T-helper 2 cell treated with Interferon-gamma antibody and Interleukin-4, amounts not matched to agents 100 ng/mL and 5 ng/mL, for 36 hours (primary cell): ENCODE measurements around the gene TRAF7. TPM values are rescaled to one million over a fixed set of nuclear protein-coding genes. Genes with fewer than 3 reads are reported as not detected.
"Not testable (repeated sequence)": the region's sequence is repeated elsewhere in the genome, so short reads cannot be mapped to it uniquely, and the experiment has no call there.

ENCODE experiments used
- intact Hi-C: fragments of 100-400 bp; cut with micrococcal nuclease; formaldehyde crosslinking; loops from one replicate; pipeline ENCODE4 v1.15.1; 2023
- total RNA-seq: library from RNA; stranded (reverse); gene quantifications from 2 replicates; pipeline ENCODE4 v1.2.3, GENCODE V29; 2022

TRAF7 gene
- total RNA-seq, 1 donor from 2014 or later, result 57.6 TPM

- intact Hi-C loops, result no loop called here
Measured at GRCh38 chr16:2197765-2198164, 42.2 kb downstream of the TRAF7 start.

GRCh38 chr16:2198283-2198682 lies 42.7 kb downstream of the TRAF7 start:
- intact Hi-C loops, result no loop called here

- intact Hi-C loops, result no loop called here
Measured at GRCh38 chr16:2199095-2199494, 43.5 kb downstream of the TRAF7 start.

GRCh38 chr16:2199621-2200139 lies 44.1 kb downstream of the TRAF7 start:
- intact Hi-C loops, result no loop called here

DNA sequence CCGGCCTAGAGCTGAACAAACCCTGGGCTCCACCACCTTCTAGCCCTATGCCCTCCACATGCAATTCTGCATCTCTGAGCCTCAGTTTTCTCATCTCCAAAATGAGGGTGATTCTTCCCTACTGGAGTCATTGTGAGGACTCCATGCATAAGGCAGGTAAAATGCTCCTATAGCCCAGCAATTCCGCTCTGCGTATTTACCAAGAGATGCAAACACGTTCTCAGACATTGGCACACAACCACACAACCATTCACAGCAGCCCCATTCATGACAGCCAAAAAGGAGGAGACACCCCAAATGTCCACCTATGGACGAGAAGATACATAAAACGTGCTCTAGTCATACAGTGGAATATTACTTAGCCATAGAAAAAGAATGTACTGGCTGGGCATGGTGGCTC lies 44.7 kb downstream of the TRAF7 start:
- intact Hi-C loops, result no loop called here

DNA sequence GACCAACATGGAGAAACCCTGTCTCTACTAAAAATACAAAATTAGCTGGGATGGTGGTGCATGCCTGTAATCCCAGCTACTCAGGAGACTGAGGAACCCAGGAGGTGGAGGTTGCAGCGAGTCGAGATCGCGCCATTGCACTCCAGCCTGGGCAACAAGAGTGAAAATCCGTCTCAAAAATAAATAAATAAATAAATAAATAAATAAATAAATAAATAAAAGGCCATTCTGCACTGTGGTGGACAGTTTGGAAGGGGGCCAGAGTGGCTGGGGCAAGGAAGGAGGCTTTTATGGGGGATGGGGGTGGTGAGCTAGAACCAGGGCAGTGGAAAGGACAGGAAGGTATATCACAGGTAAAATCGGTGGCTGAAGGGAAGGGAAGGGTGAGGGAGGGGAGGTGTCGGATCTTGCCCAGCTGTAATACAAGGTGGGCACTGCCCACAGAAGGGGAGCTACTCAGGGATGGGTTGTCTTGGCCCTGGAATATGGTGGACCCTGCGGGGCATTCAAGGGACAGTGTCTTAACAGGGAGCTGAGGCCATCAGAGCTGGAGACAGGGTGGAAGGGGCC lies 47.6 kb downstream of the TRAF7 start:
- intact Hi-C loops, result not testable (repeated sequence)

DNA sequence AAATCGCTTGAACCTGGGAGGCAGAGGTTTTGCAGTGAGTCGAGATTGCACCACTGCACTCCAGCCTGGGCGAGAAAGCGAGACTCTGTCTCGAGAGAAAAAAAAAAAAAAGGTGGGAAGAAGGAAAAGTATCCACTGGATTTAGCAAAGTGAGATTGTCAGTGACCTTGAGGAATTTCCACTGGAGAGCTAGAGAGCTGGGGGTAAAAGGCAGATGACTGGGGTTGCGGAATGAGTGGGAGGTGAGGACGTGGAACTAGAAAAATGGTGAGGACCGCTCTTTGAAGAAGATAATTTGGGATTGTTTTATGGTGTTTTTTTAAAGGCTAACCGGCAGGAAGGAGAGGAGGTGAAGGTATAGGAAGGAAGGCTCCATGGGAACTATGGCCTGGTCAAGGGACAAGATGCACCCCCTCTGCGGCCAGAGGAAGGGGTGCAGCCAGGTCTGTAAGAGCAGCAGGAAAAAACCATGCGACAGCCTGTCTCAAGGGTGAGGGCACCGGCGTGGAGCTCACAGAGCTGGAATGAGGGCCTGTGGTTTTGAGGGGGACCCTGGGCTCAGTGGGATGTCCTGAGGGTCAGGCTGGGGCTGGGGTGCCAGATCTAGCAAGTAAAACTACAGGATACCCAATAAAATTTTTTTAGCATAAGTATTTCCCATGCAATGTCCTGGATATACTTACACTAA lies 49.0 kb downstream of the TRAF7 start:
- intact Hi-C loops, result loop anchor here (5.0 kb wide), 1 partner anchor 47 kb away; the partner anchor contains the start of gene TRAF7

GRCh38 chr16:2205104-2205966 lies 49.8 kb downstream of the TRAF7 start, which contains the start of gene MLST8:
Gene MLST8 (plus strand): TSS chr16:2205454. CDS start chr16:2206086, 632 bp downstream.
- intact Hi-C loops, result loop anchor here (5.0 kb wide), 1 partner anchor 48 kb away; the partner anchor contains the start of gene TRAF7

GRCh38 chr16:2205967-2206313 lies 50.4 kb downstream of the TRAF7 start:
- intact Hi-C loops, result loop anchor here (5.0 kb wide), 1 partner anchor 49 kb away; the partner anchor contains the start of gene TRAF7

DNA sequence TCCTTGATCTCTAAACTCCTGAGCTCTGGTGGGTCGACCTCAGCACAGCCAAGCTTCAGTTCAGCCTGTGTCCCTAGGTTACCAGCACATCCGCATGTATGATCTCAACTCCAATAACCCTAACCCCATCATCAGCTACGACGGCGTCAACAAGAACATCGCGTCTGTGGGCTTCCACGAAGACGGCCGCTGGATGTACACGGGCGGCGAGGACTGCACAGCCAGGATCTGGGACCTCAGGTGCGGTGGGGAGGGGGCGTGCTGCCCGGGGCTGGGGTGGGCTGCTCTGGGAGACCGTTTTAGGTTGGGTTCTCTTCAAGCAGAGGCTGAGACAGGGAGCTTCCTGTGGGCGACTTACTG lies 50.8 kb downstream of the TRAF7 start:
- intact Hi-C loops, result loop anchor here (5.0 kb wide), 1 partner anchor 49 kb away; the partner anchor contains the start of gene TRAF7

DNA sequence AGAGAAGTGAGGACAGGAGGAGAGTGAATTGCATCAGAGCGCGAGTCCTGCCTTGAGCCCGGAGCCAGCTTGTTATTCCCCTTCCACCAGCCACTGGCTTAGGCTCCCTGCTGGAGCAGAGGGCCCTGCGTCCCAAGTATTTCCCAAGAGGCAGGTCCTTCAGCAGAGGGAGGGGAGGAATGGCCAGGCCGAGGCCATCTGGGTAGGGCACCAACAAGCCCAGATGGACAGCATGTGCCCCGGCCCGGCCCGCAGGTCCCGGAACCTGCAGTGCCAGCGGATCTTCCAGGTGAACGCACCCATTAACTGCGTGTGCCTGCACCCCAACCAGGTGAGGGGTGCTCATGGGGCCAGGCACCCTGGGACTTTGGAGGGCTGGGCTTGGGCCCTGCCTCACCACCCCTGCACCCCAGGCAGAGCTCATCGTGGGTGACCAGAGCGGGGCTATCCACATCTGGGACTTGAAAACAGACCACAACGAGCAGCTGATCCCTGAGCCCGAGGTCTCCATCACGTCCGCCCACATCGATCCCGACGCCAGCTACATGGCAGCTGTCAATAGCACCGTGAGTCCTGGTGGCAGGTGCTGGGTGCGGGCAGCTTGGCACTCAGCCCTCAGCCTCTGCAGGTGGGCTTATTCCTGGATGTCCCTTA lies 51.3 kb downstream of the TRAF7 start:
- intact Hi-C loops, result loop anchor here (5.0 kb wide), 1 partner anchor 50 kb away; the partner anchor contains the start of gene TRAF7

- intact Hi-C loops, result loop anchor here (5.0 kb wide), 1 partner anchor 51 kb away; the partner anchor contains the start of gene TRAF7
Measured at GRCh38 chr16:2207872-2208271, 52.3 kb downstream of the TRAF7 start.

GRCh38 chr16:2208308-2208707 lies 52.7 kb downstream of the TRAF7 start:
- intact Hi-C loops, result loop anchor here (5.0 kb wide), 1 partner anchor 51 kb away; the partner anchor contains the start of gene TRAF7

GRCh38 chr16:2208772-2209171 lies 53.2 kb downstream of the TRAF7 start:
- intact Hi-C loops, result loop anchor here (5.0 kb wide), 1 partner anchor 51 kb away; the partner anchor contains the start of gene TRAF7

- intact Hi-C loops, result loop anchor here (5.0 kb wide), 2 partner anchors 43 to 52 kb away; partner anchors contain the start of genes ECI1 and TRAF7
Measured at GRCh38 chr16:2209258-2210008, 53.9 kb downstream of the TRAF7 start.

DNA sequence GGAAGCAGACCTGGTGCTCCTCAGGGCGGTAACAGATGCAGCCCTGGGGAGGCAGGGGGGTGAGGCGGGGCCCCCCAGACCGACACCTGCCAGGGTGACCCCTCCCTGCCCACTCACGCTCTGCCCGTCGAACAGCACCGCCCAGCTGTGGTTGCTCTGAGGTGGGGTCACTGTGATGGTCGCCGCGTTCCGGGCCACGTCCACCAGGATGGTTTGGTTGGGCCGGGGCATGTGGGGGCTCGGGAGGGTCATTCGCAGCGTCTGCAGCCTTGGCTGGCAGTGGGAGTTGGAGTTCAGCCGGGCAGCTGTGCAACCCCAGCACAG lies 54.4 kb downstream of the TRAF7 start:
- intact Hi-C loops, result loop anchor here (5.0 kb wide), 1 partner anchor 42 kb away; the partner anchor contains the start of gene ECI1

DNA sequence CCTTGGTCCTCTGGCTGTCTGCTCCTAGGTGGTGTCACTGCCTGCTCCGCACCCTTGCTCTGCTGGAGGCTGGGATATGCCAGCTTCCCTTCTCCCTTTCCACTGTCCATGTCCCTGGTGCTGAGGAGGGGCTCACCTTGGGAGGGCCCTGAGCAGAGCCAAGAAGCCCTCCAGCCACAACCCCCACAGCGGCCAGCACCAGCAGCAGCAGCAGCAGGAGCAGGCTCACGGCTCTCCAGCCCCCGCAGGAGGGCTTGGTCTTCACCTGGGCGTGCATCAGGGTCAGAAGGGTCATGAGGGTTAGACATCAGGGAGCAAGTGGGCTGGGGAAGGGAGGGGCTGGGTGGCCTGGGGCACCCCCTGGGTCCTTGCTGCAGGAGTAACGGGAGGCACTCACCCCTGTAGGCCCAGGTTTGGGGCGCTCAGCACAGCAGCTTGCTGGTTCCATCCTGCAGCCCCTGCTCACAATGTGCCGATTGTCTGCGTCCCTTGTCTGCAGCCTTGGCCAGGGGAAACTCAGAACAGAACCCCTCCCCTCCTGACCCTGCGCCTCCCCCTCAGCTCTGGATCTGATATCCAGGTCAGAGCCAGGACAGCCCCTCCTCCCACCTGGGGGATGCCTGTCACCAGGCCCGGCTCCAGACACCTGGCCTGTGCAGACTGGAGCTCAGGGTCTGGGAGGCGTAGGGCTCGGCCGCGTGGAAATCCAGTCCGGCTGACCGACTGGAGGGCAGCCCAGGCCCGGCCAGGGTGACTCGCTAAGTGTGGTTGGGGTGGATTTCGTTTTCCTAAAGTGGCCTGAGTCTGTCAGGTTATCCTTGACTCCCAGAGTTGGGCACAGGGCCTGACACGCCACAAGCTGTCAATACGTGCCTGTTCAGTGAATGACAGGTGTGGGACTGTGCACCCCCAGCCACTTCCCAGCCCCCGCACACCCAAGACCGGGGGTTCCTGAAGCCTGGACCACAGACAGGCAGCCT lies 55.1 kb downstream of the TRAF7 start, which contains the start of gene BRICD5:
Gene BRICD5 (minus strand): TSS at position 478 of the 980 bp plus-strand sequence. CDS start 30 bp downstream, at position 448.
- intact Hi-C loops, result loop anchor here (5.0 kb wide), 1 partner anchor 42 kb away; the partner anchor contains the start of gene ECI1

DNA sequence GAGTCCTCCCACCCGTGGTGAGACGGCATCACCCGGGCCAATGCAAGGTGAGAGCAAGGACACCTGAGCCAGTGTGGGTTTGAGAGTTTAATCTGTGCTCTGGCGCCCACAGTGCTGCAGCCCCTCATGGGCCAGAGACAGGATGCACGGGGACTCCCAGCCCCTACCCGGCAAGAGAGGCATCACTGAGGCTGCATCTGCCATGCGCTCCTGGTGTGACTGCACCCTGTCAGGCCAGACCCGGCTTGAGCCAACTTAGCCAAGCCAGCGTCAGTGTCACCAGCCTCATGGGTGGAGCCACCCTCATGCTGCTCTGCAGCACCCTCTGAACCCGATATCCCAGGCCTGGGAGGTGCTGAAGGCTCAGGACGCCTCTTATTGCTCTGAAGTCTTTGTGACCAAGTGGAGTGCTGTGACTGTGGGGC lies 56.4 kb downstream of the TRAF7 start:
- intact Hi-C loops, result loop anchor here (5.0 kb wide), 1 partner anchor 40 kb away; the partner anchor contains the start of gene ECI1
